H1 (cell line): ENCODE results near the gene RTEL1. TPM values are rescaled to one million over a fixed set of nuclear protein-coding genes. Genes with fewer than 3 reads are reported as not detected.

ENCODE experiments used
- BRCA1 ChIP-seq: IDR thresholded peaks from 2 replicates; pipeline ENCODE4 v1.6.1; 2012; ENCODE audit warnings: low read depth, low read length, improper control_type of control experiment
- E2F6 ChIP-seq: IDR thresholded peaks from 2 replicates; pipeline ENCODE4 v1.6.1; 2012; ENCODE audit warnings: inconsistent platforms
- KDM1A ChIP-seq: fragments of 200-600, 300-600 bp; sonication (generic); IDR thresholded peaks from 2 replicates; pipeline ENCODE4 v1.7.1; 2016; ENCODE audit warnings: mild to moderate bottlenecking, low read length, borderline replicate concordance
- MAFK ChIP-seq: IDR thresholded peaks from 2 replicates; pipeline ENCODE4 v1.6.1; 2012; ENCODE audit warnings: low read depth, mild to moderate bottlenecking, improper control_type of control experiment, low read length
- NRF1 ChIP-seq: IDR thresholded peaks from 2 replicates; pipeline ENCODE4 v1.6.1; 2011; ENCODE audit warnings: mild to moderate bottlenecking, low read depth, low read length, improper control_type of control experiment
- RBBP5 ChIP-seq: IDR thresholded peaks from 2 replicates; pipeline ENCODE4 v1.7.1; 2012; ENCODE audit warnings: low read depth, mild to moderate bottlenecking, inconsistent platforms, low read length, moderate library complexity, borderline replicate concordance
- SIRT6 ChIP-seq: IDR thresholded peaks from one replicate; pipeline ENCODE4 v1.7.1; 2012; ENCODE audit warnings: low read length, inconsistent platforms
- YY1 ChIP-seq: IDR thresholded peaks from 2 replicates; pipeline ENCODE4 v1.6.1; 2011; ENCODE audit warnings: low read depth, mild to moderate bottlenecking, low read length
- polyA plus RNA-seq, 7 experiments: library from polyadenylated mRNA; depleted of rRNA in 3 of 7; stranded (reverse) in 5 of 7; unstranded in 2 of 7; fragments of >200 nt in 5 of 7; fragments of 200-250 nt in 2 of 7; gene quantifications; 1 replicate in 5 of 7; 2 replicates in 1 of 7; 4 replicates in 1 of 7; pipeline versions ENCODE4 v1.2.1 to v1.2.3, GENCODE V29; 2011 to 2013; ENCODE audit warnings: missing spikeins in 2 of 7, mixed read lengths in 2 of 7
- total RNA-seq: library from RNA; stranded (reverse); fragmentation: NEBNext Ultra II Directional; extraction: Animal tissue kit (Norgen Biotek cat#: 25700); gene quantifications from 2 replicates; pipeline ENCODE4 v1.2.1, GENCODE V29; 2021
- TF ChIP-seq, protein P1 (sequence below): fragments of 300-600 bp; sonication (generic); IDR thresholded peaks from 2 replicates; pipeline ENCODE4 v1.7.1; 2012; ENCODE audit warnings: low read length, moderate library complexity, mild to moderate bottlenecking, inconsistent platforms; ENCODE audit not compliant: insufficient replicate concordance

The RTEL1 gene
- total and polyA plus RNA-seq, 2 of the 8 experiments (the other 6 are each of a cell fraction or from before 2014, with no cell fraction given): 16.2 to 37.1 TPM

DNA sequence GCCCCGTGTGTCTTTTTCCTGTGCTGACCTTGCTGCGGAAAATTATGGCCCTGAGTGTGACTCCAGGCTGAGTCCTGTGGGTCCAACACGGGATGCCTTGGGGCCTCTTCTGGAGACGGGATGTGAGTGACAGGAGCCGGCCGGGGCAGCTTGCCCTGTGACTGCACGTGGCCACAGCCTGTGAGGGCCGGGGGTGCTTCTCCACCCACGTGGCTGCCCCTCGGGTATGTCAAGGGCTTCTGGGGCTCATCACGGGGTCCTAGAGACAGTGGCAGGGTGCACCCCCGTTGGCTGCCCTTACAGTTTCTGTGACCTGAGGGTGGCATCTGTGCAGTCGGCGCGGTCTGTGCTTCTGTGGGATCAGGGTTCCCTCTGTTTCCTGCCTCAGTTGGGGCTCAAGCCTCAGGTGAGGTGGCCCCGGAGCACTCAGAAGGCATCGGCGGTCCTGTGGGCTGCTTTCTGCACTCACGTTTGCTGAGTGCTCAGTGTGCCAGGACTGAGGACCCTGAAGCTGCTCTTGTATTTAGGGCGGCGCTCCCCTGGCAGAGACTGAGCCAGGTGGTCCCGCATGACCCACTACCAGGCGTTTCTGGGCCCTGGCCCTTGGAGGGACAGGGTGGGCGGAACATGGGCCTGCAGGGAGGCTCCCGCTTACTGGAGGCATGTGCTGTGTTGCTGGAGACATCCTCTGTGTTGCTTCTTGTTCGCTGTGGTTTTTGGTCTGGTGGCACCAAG lies 5.4 kb downstream of the RTEL1 start (continued):
- TF ChIP-seq, protein P1, sequence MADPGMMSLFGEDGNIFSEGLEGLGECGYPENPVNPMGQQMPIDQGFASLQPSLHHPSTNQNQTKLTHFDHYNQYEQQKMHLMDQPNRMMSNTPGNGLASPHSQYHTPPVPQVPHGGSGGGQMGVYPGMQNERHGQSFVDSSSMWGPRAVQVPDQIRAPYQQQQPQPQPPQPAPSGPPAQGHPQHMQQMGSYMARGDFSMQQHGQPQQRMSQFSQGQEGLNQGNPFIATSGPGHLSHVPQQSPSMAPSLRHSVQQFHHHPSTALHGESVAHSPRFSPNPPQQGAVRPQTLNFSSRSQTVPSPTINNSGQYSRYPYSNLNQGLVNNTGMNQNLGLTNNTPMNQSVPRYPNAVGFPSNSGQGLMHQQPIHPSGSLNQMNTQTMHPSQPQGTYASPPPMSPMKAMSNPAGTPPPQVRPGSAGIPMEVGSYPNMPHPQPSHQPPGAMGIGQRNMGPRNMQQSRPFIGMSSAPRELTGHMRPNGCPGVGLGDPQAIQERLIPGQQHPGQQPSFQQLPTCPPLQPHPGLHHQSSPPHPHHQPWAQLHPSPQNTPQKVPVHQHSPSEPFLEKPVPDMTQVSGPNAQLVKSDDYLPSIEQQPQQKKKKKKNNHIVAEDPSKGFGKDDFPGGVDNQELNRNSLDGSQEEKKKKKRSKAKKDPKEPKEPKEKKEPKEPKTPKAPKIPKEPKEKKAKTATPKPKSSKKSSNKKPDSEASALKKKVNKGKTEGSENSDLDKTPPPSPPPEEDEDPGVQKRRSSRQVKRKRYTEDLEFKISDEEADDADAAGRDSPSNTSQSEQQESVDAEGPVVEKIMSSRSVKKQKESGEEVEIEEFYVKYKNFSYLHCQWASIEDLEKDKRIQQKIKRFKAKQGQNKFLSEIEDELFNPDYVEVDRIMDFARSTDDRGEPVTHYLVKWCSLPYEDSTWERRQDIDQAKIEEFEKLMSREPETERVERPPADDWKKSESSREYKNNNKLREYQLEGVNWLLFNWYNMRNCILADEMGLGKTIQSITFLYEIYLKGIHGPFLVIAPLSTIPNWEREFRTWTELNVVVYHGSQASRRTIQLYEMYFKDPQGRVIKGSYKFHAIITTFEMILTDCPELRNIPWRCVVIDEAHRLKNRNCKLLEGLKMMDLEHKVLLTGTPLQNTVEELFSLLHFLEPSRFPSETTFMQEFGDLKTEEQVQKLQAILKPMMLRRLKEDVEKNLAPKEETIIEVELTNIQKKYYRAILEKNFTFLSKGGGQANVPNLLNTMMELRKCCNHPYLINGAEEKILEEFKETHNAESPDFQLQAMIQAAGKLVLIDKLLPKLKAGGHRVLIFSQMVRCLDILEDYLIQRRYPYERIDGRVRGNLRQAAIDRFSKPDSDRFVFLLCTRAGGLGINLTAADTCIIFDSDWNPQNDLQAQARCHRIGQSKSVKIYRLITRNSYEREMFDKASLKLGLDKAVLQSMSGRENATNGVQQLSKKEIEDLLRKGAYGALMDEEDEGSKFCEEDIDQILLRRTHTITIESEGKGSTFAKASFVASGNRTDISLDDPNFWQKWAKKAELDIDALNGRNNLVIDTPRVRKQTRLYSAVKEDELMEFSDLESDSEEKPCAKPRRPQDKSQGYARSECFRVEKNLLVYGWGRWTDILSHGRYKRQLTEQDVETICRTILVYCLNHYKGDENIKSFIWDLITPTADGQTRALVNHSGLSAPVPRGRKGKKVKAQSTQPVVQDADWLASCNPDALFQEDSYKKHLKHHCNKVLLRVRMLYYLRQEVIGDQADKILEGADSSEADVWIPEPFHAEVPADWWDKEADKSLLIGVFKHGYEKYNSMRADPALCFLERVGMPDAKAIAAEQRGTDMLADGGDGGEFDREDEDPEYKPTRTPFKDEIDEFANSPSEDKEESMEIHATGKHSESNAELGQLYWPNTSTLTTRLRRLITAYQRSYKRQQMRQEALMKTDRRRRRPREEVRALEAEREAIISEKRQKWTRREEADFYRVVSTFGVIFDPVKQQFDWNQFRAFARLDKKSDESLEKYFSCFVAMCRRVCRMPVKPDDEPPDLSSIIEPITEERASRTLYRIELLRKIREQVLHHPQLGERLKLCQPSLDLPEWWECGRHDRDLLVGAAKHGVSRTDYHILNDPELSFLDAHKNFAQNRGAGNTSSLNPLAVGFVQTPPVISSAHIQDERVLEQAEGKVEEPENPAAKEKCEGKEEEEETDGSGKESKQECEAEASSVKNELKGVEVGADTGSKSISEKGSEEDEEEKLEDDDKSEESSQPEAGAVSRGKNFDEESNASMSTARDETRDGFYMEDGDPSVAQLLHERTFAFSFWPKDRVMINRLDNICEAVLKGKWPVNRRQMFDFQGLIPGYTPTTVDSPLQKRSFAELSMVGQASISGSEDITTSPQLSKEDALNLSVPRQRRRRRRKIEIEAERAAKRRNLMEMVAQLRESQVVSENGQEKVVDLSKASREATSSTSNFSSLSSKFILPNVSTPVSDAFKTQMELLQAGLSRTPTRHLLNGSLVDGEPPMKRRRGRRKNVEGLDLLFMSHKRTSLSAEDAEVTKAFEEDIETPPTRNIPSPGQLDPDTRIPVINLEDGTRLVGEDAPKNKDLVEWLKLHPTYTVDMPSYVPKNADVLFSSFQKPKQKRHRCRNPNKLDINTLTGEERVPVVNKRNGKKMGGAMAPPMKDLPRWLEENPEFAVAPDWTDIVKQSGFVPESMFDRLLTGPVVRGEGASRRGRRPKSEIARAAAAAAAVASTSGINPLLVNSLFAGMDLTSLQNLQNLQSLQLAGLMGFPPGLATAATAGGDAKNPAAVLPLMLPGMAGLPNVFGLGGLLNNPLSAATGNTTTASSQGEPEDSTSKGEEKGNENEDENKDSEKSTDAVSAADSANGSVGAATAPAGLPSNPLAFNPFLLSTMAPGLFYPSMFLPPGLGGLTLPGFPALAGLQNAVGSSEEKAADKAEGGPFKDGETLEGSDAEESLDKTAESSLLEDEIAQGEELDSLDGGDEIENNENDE: no peak
- TF ChIP-seq YY1: no peak
- TF ChIP-seq BRCA1: no peak
- TF ChIP-seq KDM1A: no peak
- no peak for TF ChIP-seq NRF1
- TF ChIP-seq RBBP5: no peak
- no peak for TF ChIP-seq E2F6
- no peak for TF ChIP-seq MAFK
- no peak for TF ChIP-seq SIRT6
- TF ChIP-seq, all 59 proteins: peak for 0
